Esophagus squamous epithelium (tissue), 5 donors: Measurements from ENCODE around the gene EIF3B. TPM values are rescaled to one million over a fixed set of nuclear protein-coding genes. Genes with fewer than 3 reads are reported as not detected.

ENCODE experiments used
- DNase-seq: peaks from one replicate; lab custom pipeline; 2025; lab: John Stamatoyannopoulos, UW
- H3K27ac ChIP-seq, 4 donors: fragments of 200-600 bp; sonication (generic); one replicate each; pipeline ENCODE4 v1.5.1; 2016 to 2019; ENCODE audit warnings: mild to moderate bottlenecking in 1 of 4
- H3K27me3 ChIP-seq, 4 donors: fragments of 200-600 bp; sonication (generic); 1 replicate in 3 of 4; 2 replicates in 1 of 4; pipeline versions ENCODE4 v1.5.1 to v1.6.0; 2017 to 2021; ENCODE audit warnings: antibody characterized with exemption in 1 of 4
- H3K36me3 ChIP-seq, 3 donors: fragments of 200-600 bp; sonication (generic); one replicate each; pipeline ENCODE4 v1.5.1; 2016 to 2019
- H3K4me1 ChIP-seq, 3 donors: fragments of 200-600 bp; sonication (generic); one replicate each; pipeline ENCODE4 v1.5.1; 2017 to 2019
- H3K4me3 ChIP-seq, 4 donors: fragments of 200-600 bp; sonication (generic); 1 replicate in 3 of 4; 2 replicates in 1 of 4; pipeline ENCODE4 v1.5.1; 2016 to 2019; ENCODE audit warnings: mild to moderate bottlenecking in 2 of 4, moderate library complexity in 1 of 4
- H3K9me3 ChIP-seq, 3 donors: fragments of 200-600 bp; sonication (generic); one replicate each; pipeline ENCODE4 v1.5.1; 2016 to 2019
- CTCF ChIP-seq, 6 experiments: fragments of 450-650 bp in 4 of 6; fragments of 200-600 bp in 2 of 6; sonication (generic) in 2 of 6; IDR thresholded peaks; one replicate each; pipeline ENCODE4 v1.5.1; 2016 to 2019; ENCODE audit warnings: antibody characterized with exemption in 6 of 6, mild to moderate bottlenecking in 4 of 6, moderate library complexity in 4 of 6
- POLR2A ChIP-seq, 4 donors: fragments of 450-650 bp; IDR thresholded peaks; one replicate each; pipeline ENCODE4 v1.6.1; 2017; ENCODE audit warnings: antibody characterized with exemption in 4 of 4, mild to moderate bottlenecking in 4 of 4, moderate library complexity in 3 of 4
- WGBS, 2 donors: methylation state at CpG; one replicate each; pipeline ENCODE4 v1.1.5; 2018; 5-methylcytosine and 5-hydroxymethylcytosine counted together
- intact Hi-C: fragments of 100-400 bp; cut with DNase I; formaldehyde crosslinking; loops from one replicate; pipeline ENCODE4 v1.15.0; 2022
- total RNA-seq, 4 donors: library from RNA; depleted of rRNA; stranded (reverse); fragments of >200 nt; gene quantifications; one replicate each; pipeline ENCODE4 v1.1.0, GENCODE V29; 2016
- donor health status: DM: yes; HTN: yes; CAD: no.

EIF3B gene
- total RNA-seq, 4 donors from 2014 or later, result 127 to 155 (median 136) TPM

- Histone ChIP-seq H3K4me1 (peaks cover 7 to 33% (median 8%) of the 10 kb centered on the region in 3 donors), H3K36me3 (no peaks in the 10 kb centered on the region), H3K27ac (no peak overlapping the region), H3K9me3 (no peaks in the 10 kb centered on the region), H3K4me3 (no peak overlapping the region), H3K27me3 (no peaks in the 10 kb centered on the region)
- intact Hi-C loops, result no loop called here
- no peak for DNase-seq
- TF ChIP-seq CTCF (IDR thresholded peaks at IDR 0.05) (no peak), POLR2A (IDR thresholded peaks at IDR 0.05) (no peak)
- 82 to 95% methylated on average over 1 of the region's 1 CpG for WGBS, 2 donors
Observed at GRCh38 chr7:2316578-2316977, 38.0 kb upstream of the EIF3B start.

- H3K27me3 ChIP-seq, result no peaks in the 10 kb centered on the region
- H3K4me1 ChIP-seq, result peaks cover 7 to 25% (median 8%) of the 10 kb centered on the region in 3 donors
- intact Hi-C loops, result no loop called here
- no peaks in the 10 kb centered on the region for H3K9me3 ChIP-seq
- no peak for DNase-seq
- TF ChIP-seq CTCF (IDR thresholded peaks at IDR 0.05) (no peak), POLR2A (IDR thresholded peaks at IDR 0.05) (no peak)
- H3K36me3 ChIP-seq, result no peaks in the 10 kb centered on the region
- H3K27ac ChIP-seq, result no peak overlapping the region
- H3K4me3 ChIP-seq, result no peak overlapping the region
- 79 to 82% methylated on average over 4 to 8 of the region's 12 CpGs for WGBS, 2 donors
Observed at GRCh38 chr7:2317556-2318293, 36.9 kb upstream of the EIF3B start.

- no peaks in the 10 kb centered on the region for H3K36me3 ChIP-seq
- intact Hi-C loops, result no loop called here
- no peak for DNase-seq
- no peaks in the 10 kb centered on the region for H3K9me3 ChIP-seq
- no peaks in the 10 kb centered on the region for H3K27me3 ChIP-seq
- TF ChIP-seq POLR2A (IDR thresholded peaks at IDR 0.05), result no peak
- peak in 1 of 6 experiments; percentile 21 for TF ChIP-seq CTCF (IDR thresholded peaks at IDR 0.05)
- H3K27ac ChIP-seq, result no peak overlapping the region
- H3K4me3 ChIP-seq, result peak overlapping the region in 1 of 4 donors; percentile 23
- peaks cover 0 to 14% (median 0%) of the 10 kb centered on the region in 3 donors for H3K4me1 ChIP-seq
- 27 to 45% methylated on average over 11 of the region's 11 CpGs for WGBS, 2 donors
Observed at GRCh38 chr7:2321020-2321419, 33.6 kb upstream of the EIF3B start.

GRCh38 chr7:2325162-2325561, 29.5 kb upstream of the EIF3B start:
- H3K4me3 ChIP-seq, result no peak overlapping the region
- no peaks in the 10 kb centered on the region for H3K9me3 ChIP-seq
- 7 to 22% methylated on average over 4 of the region's 4 CpGs for WGBS, 2 donors
- peaks cover 0 to 14% (median 0%) of the 10 kb centered on the region in 3 donors for H3K4me1 ChIP-seq
- peak overlapping the region in 3 of 4 donors; percentile 28 to 39 (median 36) for H3K27ac ChIP-seq
- DNase-seq, result no peak
- no peaks in the 10 kb centered on the region for H3K36me3 ChIP-seq
- no peaks in the 10 kb centered on the region for H3K27me3 ChIP-seq
- intact Hi-C loops, result no loop called here
- TF ChIP-seq POLR2A (IDR thresholded peaks at IDR 0.05) (no peak), CTCF (IDR thresholded peaks at IDR 0.05) (no peak)

GRCh38 chr7:2326951-2327350, 27.7 kb upstream of the EIF3B start:
- Histone ChIP-seq H3K27ac (no peak overlapping the region), H3K4me3 (no peak overlapping the region), H3K4me1 (peaks cover 0 to 7% (median 0%) of the 10 kb centered on the region in 3 donors), H3K36me3 (no peaks in the 10 kb centered on the region), H3K27me3 (no peaks in the 10 kb centered on the region), H3K9me3 (no peaks in the 10 kb centered on the region)
- no peak for DNase-seq
- 83 to 90% methylated on average over 7 of the region's 7 CpGs for WGBS, 2 donors
- intact Hi-C loops, result no loop called here
- no peak for TF ChIP-seq CTCF (IDR thresholded peaks at IDR 0.05)
- TF ChIP-seq POLR2A (IDR thresholded peaks at IDR 0.05), result no peak
